Vagina (tissue), 2 donors: ENCODE data around the gene KISS1R.

Experiments used
- POLR2A ChIP-seq, 2 donors: fragments of 450-650 bp; IDR thresholded peaks; one replicate each; pipeline ENCODE4 v1.6.1; 2017; ENCODE audit warnings: antibody characterized with exemption in 2 of 2, mild to moderate bottlenecking in 2 of 2, moderate library complexity in 2 of 2
- POLR2AphosphoS5 ChIP-seq, 2 donors: sonication (generic); formaldehyde crosslinking; IDR thresholded peaks; one replicate each; pipeline ENCODE4 v1.9.0; 2017; ENCODE audit warnings: antibody characterized with exemption in 2 of 2, mild to moderate bottlenecking in 2 of 2, low read depth in 1 of 2; ENCODE audit not compliant: insufficient read depth in 1 of 2
- TF ChIP-seq, protein P1 (sequence below), 3 experiments: fragments of 450-650 bp in 2 of 3; fragments of 200-600 bp in 1 of 3; sonication (generic) in 1 of 3; IDR thresholded peaks; one replicate each; pipeline ENCODE4 v1.5.1; 2017 to 2019; ENCODE audit warnings: antibody characterized with exemption in 3 of 3, mild to moderate bottlenecking in 2 of 3, moderate library complexity in 2 of 3

- TF ChIP-seq, protein P1, sequence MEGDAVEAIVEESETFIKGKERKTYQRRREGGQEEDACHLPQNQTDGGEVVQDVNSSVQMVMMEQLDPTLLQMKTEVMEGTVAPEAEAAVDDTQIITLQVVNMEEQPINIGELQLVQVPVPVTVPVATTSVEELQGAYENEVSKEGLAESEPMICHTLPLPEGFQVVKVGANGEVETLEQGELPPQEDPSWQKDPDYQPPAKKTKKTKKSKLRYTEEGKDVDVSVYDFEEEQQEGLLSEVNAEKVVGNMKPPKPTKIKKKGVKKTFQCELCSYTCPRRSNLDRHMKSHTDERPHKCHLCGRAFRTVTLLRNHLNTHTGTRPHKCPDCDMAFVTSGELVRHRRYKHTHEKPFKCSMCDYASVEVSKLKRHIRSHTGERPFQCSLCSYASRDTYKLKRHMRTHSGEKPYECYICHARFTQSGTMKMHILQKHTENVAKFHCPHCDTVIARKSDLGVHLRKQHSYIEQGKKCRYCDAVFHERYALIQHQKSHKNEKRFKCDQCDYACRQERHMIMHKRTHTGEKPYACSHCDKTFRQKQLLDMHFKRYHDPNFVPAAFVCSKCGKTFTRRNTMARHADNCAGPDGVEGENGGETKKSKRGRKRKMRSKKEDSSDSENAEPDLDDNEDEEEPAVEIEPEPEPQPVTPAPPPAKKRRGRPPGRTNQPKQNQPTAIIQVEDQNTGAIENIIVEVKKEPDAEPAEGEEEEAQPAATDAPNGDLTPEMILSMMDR (IDR thresholded peaks at IDR 0.05) = no peak
- no peak for TF ChIP-seq POLR2A (IDR thresholded peaks at IDR 0.05)
- no peak for TF ChIP-seq POLR2AphosphoS5 (IDR thresholded peaks at IDR 0.05; ENCODE audit: insufficient read depth in 1 of 2, low read depth in 1 of 2)
Observed at GRCh38 chr19:926589-927350, 9.6 kb downstream of the KISS1R start.
